HEK293 (cell line): ENCODE results near the gene RAB3IP.

Experiments
- KLF16 ChIP-seq: fragments of 450-650 bp; formaldehyde crosslinking; IDR thresholded peaks from 2 replicates; pipeline ENCODE4 v1.5.1; 2017; ENCODE audit warnings: missing biosample characterization, missing genetic modification characterization
- REST ChIP-seq: fragments of 450-650 bp; formaldehyde crosslinking; IDR thresholded peaks from 2 replicates; pipeline ENCODE4 v1.5.1; 2016; ENCODE audit warnings: missing biosample characterization, missing genetic modification characterization
- SP2 ChIP-seq: fragments of 450-650 bp; formaldehyde crosslinking; IDR thresholded peaks from 2 replicates; pipeline ENCODE4 v1.5.1; 2016; ENCODE audit warnings: missing biosample characterization, missing genetic modification characterization
- ZNF223 ChIP-seq: fragments of 450-650 bp; formaldehyde crosslinking; IDR thresholded peaks from 2 replicates; pipeline ENCODE4 v1.5.1; 2016; ENCODE audit warnings: missing biosample characterization, missing genetic modification characterization
- ZNF274 ChIP-seq, 2 experiments: fragments of 200-500 bp in 1 of 2; fragments of 450-650 bp in 1 of 2; sonication (Bioruptor generic) in 1 of 2; formaldehyde crosslinking in 1 of 2; IDR thresholded peaks; 2 replicates each; pipeline versions ENCODE4 v1.5.1 to v1.6.1; 2014 to 2016; ENCODE audit warnings: borderline replicate concordance in 1 of 2, inconsistent platforms in 1 of 2, low read length in 1 of 2, missing biosample characterization in 1 of 2, missing genetic modification characterization in 1 of 2
- ZNF292 ChIP-seq: fragments of 450-650 bp; formaldehyde crosslinking; IDR thresholded peaks from 2 replicates; pipeline ENCODE4 v1.5.1; 2016; ENCODE audit warnings: low read depth, missing biosample characterization, missing genetic modification characterization, borderline replicate concordance
- ZNF302 ChIP-seq: fragments of 450-650 bp; formaldehyde crosslinking; IDR thresholded peaks from 2 replicates; pipeline ENCODE4 v1.5.1; 2016; ENCODE audit warnings: missing biosample characterization, missing genetic modification characterization, low read depth
- ZNF768 ChIP-seq: fragments of 450-650 bp; formaldehyde crosslinking; IDR thresholded peaks from 2 replicates; pipeline ENCODE4 v1.5.1; 2018; ENCODE audit warnings: missing biosample characterization, mild to moderate bottlenecking, missing genetic modification characterization
- TF ChIP-seq, protein P1 (sequence below): fragments of 450-650 bp; IDR thresholded peaks from 2 replicates; pipeline ENCODE4 v1.5.1; 2018; ENCODE audit warnings: missing biosample characterization, mild to moderate bottlenecking, missing genetic modification characterization
- TF ChIP-seq, protein P2 (sequence below): fragments of 450-650 bp; formaldehyde crosslinking; IDR thresholded peaks from 2 replicates; pipeline ENCODE4 v1.5.1; 2016; ENCODE audit warnings: missing biosample characterization, missing genetic modification characterization

- TF ChIP-seq, protein P1, sequence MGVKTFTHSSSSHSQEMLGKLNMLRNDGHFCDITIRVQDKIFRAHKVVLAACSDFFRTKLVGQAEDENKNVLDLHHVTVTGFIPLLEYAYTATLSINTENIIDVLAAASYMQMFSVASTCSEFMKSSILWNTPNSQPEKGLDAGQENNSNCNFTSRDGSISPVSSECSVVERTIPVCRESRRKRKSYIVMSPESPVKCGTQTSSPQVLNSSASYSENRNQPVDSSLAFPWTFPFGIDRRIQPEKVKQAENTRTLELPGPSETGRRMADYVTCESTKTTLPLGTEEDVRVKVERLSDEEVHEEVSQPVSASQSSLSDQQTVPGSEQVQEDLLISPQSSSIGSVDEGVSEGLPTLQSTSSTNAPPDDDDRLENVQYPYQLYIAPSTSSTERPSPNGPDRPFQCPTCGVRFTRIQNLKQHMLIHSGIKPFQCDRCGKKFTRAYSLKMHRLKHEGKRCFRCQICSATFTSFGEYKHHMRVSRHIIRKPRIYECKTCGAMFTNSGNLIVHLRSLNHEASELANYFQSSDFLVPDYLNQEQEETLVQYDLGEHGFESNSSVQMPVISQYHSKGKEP (tag by site-specific recombination): no peak
- TF ChIP-seq REST (tag by site-specific recombination): no peak
- TF ChIP-seq, protein P2, sequence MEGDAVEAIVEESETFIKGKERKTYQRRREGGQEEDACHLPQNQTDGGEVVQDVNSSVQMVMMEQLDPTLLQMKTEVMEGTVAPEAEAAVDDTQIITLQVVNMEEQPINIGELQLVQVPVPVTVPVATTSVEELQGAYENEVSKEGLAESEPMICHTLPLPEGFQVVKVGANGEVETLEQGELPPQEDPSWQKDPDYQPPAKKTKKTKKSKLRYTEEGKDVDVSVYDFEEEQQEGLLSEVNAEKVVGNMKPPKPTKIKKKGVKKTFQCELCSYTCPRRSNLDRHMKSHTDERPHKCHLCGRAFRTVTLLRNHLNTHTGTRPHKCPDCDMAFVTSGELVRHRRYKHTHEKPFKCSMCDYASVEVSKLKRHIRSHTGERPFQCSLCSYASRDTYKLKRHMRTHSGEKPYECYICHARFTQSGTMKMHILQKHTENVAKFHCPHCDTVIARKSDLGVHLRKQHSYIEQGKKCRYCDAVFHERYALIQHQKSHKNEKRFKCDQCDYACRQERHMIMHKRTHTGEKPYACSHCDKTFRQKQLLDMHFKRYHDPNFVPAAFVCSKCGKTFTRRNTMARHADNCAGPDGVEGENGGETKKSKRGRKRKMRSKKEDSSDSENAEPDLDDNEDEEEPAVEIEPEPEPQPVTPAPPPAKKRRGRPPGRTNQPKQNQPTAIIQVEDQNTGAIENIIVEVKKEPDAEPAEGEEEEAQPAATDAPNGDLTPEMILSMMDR (tag by site-specific recombination): no peak
- no peak for TF ChIP-seq KLF16 (tag by site-specific recombination)
- TF ChIP-seq ZNF768 (tag by site-specific recombination): no peak
- no peak for TF ChIP-seq ZNF292 (tag by site-specific recombination)
- TF ChIP-seq ZNF223: no peak
- TF ChIP-seq ZNF302 (tag by site-specific recombination): no peak
- TF ChIP-seq SP2: no peak
- TF ChIP-seq ZNF274 (IDR thresholded peaks at IDR 0.05; ENCODE audit: low read length): no peak
- no peak for TF ChIP-seq ZNF274 (tag by site-specific recombination; IDR thresholded peaks at IDR 0.05; ENCODE audit: borderline replicate concordance)
Measured at GRCh38 chr12:69834147-69834546, 95.5 kb downstream of the RAB3IP start.
